ENCODE data around the gene DHRS12. TPM values are rescaled to one million over a fixed set of nuclear protein-coding genes. Genes with fewer than 3 reads are reported as not detected.

Gene DHRS12
- 14.8 TPM for total RNA-seq
- long read RNA-seq, transcript DHRS12-203 (10 exons, 1,162 nt) = major isoform, 7 of 29 reads
- long read RNA-seq, partial matches to known transcripts = 3 of 29 reads
- long read RNA-seq, other reads (novel, unspliced or antisense) = 18 of 29 reads

DNA sequence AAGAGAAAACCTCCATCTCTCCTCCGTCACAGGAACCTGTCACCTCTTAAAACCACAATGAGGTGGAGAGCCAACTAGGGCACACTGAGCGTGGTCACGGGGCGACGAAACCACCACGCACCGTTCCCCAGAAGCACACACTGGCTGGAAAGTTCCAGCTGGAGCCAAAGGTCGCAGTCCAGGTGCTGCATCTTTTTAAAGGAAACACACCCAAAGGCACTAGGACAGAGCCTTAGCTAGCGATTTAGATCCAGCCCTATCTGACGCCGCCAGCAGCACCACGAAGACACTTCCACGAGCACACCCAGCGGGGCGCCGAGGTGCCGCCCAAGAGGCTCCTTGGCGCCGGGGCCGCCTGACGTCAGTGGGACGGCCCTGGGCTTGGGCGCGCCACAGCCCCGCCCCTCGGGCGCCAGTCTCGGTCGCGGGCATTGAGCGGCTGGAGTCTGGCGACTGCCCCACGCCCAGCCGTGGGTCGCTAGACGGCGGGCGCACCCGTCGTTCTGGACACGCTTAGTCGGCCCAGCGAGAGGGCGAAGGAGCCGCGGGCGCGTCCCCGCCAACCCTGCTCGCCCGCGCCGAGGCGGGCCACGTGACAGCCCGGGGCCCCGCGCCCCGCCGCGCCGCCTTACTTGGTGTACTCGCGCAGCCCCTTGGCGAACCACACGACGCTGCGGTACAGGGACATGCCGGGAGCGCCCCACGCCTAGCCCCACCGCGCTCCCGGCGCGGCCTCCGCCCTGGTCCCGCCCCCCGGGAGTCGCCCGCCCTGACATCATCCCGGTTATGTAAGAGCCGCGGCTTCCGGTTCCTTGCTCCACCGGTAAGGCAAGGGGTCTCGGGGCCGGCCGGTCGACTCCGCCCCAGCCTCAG lies at the start of gene DHRS12:
DHRS12 (minus strand) TSS at position 742 of the 873 bp plus-strand sequence. CDS start 4,504 bp downstream, outside the sequence.
- DNase-seq (ENCODE audit: low spot score) = peak; percentile 97

DNA sequence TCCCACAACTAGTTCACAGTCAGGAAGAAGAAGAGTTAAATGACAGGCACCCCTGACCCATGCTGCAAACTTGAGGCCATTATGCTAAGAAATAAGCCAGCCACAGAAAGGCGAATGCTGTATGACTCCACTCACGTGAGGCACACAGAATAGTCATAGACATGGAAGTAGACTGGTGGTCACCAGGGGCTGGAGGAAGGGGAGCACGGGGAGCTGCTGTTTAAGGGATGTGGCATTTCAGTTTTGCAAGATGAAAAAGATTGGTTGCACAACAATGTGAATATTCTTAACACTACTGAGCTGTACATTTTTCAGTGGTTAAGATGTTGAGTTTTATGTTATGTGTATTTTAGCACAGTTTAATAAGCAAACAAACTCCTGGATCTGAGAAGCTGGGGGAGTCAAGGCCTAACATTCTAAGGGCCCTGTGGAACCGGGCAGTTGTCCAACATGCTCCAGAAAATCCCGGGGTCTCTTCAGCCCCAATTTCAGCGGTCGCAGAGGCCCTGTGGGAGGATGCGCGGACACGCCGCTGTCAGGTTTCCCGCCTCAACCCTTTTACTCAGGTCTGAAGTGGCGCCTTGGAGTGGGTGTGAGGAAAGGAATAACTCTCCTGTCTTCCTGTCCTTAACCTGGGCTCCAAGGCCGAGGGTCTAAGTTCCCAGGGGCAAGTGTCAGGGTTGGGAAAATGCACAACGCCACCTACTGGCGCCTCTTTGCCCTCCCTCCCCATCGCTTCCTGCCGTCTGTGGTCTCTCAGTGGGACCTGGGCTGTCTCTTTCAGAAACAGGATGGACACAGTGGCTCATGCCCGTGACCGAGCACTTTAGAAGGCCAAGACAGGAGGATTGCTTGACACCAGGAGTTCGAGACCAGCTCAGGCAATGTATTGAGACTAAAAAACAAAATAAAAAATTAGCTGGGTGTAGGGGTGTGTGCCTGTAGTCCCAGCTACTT lies 45.5 kb upstream of the DHRS12 start:
- DNase-seq (ENCODE audit: low spot score) = no peak

DNA sequence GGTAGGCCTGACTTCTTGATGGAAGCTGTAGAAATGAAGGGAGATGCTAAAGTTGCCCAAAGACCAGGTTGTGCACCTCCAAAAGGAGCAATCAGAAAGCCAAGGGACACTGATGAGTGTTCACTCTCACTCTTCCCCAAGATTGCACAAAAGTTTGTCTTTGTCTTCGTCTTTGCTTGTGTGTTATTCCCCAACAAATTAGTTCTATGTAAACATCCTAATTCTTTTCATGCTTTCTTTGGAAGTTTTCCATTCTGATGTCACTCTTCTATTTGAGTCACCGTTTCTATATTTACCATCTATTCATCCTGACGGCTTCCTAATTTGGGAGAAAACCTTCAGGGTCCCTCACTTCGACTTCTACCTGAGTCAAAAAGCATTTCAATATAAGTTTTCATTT lies 44.7 kb upstream of the DHRS12 start:
- DNase-seq (ENCODE audit: low spot score) = no peak

- no peak for DNase-seq (ENCODE audit: low spot score)
These were observed 42.8 kb upstream of the DHRS12 start for GRCh38 chr13:51846756-51847155.

DNA sequence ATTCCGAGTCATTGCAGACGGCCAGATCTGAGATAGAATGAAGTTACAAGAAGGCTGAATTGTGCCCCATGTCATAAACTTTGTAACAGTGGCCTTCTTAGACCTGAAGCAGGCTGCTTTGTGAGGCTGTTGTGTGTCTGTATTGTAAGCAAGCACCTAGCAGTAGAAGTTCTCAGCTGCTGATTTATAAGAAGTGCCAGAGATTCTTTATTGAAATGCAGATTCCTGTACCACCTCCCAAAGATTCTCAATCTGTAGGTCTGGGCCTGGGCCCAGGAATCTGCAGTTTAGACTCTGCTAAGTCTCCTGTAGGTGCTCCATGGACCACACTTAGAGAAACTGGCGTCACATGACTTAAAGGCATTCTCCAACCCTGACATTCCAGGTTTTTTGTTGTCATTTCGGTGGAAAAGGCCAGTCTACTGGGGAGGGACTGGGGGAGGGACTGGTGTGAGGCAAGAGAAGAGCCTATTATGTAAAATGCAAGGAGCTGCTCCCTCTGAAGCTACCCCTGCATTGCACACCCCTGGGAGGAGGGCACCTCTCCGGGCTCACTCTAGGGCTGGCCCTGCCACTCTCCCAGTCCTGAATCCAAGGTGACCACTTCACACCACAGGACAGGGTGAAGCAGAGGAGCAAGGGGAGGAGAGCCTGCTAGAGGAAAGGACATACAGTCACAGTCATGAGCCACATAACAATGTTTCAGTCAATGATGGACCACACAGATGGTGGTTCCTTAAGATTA lies 41.8 kb upstream of the DHRS12 start:
- no peak for DNase-seq (ENCODE audit: low spot score)

GRCh38 chr13:51844862-51845573 lies 41.1 kb upstream of the DHRS12 start, which contains the start of gene TMEM272:
TMEM272 (minus strand) TSS chr13:51845177; CDS start chr13:51838530, 6,647 bp downstream.
- no peak for DNase-seq (ENCODE audit: low spot score)

GRCh38 chr13:51843529-51843928 lies 39.6 kb upstream of the DHRS12 start:
- DNase-seq (ENCODE audit: low spot score) = no peak

GRCh38 chr13:51841732-51842131 lies 37.8 kb upstream of the DHRS12 start:
- DNase-seq (ENCODE audit: low spot score) = no peak

- DNase-seq (ENCODE audit: low spot score) = no peak
These were observed 37.0 kb upstream of the DHRS12 start for GRCh38 chr13:51840917-51841316.

DNA sequence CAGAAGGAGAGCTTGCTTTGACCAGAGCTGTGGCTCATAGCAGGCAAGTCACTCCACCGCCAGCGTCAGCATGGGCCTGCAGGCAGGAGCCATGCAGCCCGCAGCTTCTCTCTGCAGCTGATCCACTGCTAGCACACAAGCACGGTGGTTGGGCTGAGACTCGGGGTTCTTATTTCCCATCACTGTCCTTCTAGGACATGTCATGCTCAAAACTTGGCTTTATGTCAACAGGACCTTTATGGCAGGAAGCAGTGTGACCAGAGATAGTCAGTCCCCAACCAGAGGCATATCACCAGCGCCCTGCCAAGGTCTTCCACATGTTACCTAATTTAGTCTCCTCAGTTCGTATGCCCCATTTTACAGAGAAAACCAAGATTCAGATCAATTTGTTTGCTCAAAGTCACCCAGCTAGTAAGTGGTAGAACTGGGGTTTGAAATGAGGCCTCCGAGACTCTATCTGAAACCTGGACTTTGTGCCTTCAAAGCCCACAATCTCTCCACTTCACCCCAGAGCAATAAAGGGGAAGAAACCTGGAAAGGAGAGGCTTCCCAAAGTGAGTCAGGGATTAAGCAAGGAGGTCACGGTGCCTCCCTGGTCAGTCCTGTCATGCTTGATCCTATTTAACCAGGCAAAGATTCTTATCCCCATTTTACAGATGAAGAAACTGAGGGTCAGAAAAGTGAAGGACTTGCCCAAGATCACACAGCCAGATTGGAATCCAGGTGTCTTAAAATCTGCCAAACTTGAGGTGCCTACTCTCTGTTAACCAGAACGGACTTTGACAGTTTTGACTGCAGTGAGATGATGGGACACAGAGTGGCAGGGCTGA lies 36.0 kb upstream of the DHRS12 start:
- DNase-seq (ENCODE audit: low spot score) = no peak

- DNase-seq (ENCODE audit: low spot score) = no peak
These were observed 34.4 kb upstream of the DHRS12 start for GRCh38 chr13:51838240-51838846.

DNA sequence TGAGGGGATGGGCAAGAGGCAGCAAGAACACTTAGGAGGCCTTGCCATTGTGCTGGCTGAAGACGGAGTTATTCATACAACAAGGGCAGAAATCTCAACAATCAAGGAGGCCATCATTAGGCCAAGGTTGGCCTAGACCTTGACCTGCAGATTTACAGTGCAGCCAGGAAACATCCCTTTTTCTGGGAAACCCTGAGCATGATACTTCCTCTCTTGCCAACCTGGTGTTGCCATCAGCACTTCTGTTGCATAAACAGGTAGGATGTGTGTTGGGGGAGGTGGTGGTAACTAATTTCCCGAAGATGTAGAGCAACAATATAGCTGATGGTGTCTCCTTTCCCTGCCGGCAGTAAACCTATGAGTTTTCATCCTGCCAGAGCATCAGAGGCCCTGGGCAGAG lies 33.1 kb upstream of the DHRS12 start:
- DNase-seq (ENCODE audit: low spot score) = no peak

DNA sequence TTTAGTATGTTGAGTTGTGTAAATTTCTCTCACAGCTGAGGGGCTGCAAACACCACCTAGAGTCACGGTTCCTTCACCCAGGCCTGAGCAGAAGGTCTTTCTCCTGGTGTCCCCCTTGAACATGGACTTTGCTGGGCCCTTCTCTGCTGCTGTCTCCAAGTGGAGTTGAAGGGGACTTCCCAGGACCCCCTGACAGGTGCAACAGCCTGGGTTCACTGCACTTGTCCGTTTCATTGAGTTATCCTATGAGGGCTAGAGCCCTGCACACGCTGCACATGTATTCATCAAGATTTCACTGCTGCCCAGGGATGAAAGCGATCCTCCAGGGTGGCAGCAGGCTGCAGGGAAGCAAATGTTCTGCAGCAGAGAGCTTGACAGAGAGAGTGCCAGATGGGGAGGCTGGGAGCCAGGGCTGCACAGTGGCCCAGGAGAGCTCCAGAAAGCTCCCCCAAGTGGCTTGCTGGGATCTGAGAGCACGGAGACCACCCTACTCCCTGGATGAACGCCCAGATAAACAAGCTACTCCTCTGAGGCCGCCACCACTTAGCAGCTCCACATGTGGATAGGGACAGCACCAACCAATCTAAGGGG lies 30.7 kb upstream of the DHRS12 start:
- DNase-seq (ENCODE audit: low spot score) = no peak

DNA sequence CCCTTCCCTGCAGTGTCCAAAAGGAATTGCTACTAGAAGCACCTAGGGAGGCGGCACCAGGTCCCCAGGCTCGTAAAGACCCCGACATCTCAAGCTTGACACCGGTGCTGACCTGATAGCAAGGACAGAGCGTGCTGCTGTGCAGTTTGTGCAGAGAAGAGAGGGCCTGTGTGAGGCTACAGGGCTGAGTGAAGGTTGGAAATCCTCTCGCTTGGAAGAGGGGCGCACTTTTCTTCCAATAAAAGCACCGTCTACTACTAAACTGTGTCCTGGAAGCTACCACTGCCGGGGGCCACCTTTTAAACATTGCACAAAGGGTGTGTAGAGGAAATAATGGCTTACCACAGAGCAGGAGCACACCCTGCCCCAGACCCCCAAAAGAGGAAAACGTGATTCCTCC lies 30.0 kb upstream of the DHRS12 start:
- no peak for DNase-seq (ENCODE audit: low spot score)

DNA sequence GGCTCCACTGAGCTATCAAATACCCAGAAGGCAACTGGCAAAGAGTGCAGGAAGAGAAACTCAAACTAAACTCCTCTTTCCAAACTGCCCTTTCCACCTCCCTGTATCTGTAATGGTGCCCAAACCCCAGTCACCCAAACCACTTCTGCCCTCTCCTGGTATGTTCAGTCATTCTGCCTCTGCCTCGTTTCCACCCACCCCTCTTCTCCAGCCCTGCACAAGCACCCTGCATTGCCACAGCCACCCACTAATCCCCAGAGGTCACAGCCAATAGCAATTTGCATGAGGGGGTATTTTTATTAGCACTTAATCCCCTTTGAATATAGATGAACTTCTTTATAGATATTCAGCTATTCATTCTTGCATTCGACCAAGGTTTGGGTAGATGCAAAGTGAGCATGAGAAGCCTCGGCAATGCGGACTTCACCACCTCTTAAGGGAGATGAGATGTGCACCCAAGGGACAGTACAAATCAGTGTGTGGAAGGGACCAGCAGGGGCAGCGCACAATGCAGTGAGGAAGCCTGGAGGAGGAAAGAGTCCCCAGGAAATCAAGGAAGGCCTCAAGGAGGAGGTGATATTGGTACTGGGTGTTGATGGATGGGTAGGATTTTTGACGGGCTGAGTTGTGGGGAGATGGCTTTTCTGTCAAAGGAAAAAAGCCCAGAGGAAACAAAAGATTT lies 28.6 kb upstream of the DHRS12 start:
- no peak for DNase-seq (ENCODE audit: low spot score)

DNA sequence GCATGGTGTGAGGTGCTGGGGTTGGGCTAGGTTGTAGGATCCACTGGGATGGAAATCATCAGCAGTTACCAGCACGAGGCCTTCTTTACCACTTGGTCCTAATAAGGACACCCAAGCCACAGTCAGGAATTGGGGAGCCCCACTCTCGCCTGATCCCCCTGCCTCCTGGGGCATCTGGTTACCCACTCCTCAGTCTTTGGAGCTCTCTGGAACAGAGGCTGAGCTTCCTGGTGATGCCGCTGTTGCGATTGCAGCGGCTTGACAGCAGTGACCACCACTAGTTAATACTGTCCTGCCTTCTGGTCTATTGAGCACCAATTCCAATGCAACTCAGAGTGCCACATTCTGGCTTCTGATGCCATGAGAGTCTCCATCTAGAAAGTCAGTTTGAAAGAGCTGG lies 27.6 kb upstream of the DHRS12 start:
- no peak for DNase-seq (ENCODE audit: low spot score)

- DNase-seq (ENCODE audit: low spot score) = peak; percentile 35
These were observed 25.6 kb upstream of the DHRS12 start for GRCh38 chr13:51829568-51829899.

Measured in mesenteric fat pad (tissue), 1 donor.